Liver (tissue), 9 donors: Measurements from ENCODE around the gene TBC1D10A. TPM values are rescaled to one million over a fixed set of nuclear protein-coding genes. Genes with fewer than 3 reads are reported as not detected.

Experiments
- DNase-seq: peaks from one replicate; pipeline ENCODE4 v3.0.0-alpha.2; 2017; ENCODE audit warnings: low spot score
- H3K27ac ChIP-seq, 2 donors: one replicate each; pipeline ENCODE4 v1.7.0; 2013; ENCODE audit warnings: inconsistent platforms in 2 of 2, low read length in 2 of 2, control low read depth in 1 of 2, low read depth in 1 of 2, mild to moderate bottlenecking in 1 of 2
- H3K27me3 ChIP-seq, 4 donors: one replicate each; pipeline versions ENCODE4 v1.6.1 to v1.7.0; 2013; ENCODE audit warnings: low read length in 3 of 4, inconsistent platforms in 1 of 4, mild to moderate bottlenecking in 1 of 4, moderate library complexity in 1 of 4; ENCODE audit not compliant: control insufficient read depth in 4 of 4, insufficient read depth in 4 of 4
- H3K36me3 ChIP-seq, 4 donors: one replicate each; pipeline versions ENCODE4 v1.6.1 to v1.7.0; 2013; ENCODE audit warnings: low read length in 3 of 4, mild to moderate bottlenecking in 3 of 4, low read depth in 1 of 4, moderate library complexity in 1 of 4; ENCODE audit not compliant: control insufficient read depth in 4 of 4, insufficient read depth in 3 of 4
- H3K4me1 ChIP-seq, 4 donors: one replicate each; pipeline versions ENCODE4 v1.6.1 to v1.7.0; 2013; ENCODE audit warnings: low read length in 3 of 4, mild to moderate bottlenecking in 3 of 4, moderate library complexity in 1 of 4; ENCODE audit not compliant: control insufficient read depth in 4 of 4, insufficient read depth in 4 of 4
- H3K4me3 ChIP-seq, 3 donors: one replicate each; pipeline versions ENCODE4 v1.6.1 to v1.7.0; 2013; ENCODE audit warnings: low read length in 3 of 3, control low read depth in 1 of 3, low read depth in 1 of 3, mild to moderate bottlenecking in 1 of 3
- H3K9ac ChIP-seq, 2 donors: one replicate each; pipeline ENCODE4 v1.7.0; 2013; ENCODE audit warnings: low read length in 2 of 2, mild to moderate bottlenecking in 2 of 2, moderate library complexity in 2 of 2, control low read depth in 1 of 2, low read depth in 1 of 2
- H3K9me3 ChIP-seq, 4 donors: one replicate each; pipeline versions ENCODE4 v1.6.1 to v1.7.0; 2013; ENCODE audit warnings: low read length in 3 of 4; ENCODE audit not compliant: control insufficient read depth in 4 of 4
- EGR1 ChIP-seq, 2 donors: IDR thresholded peaks; 2 replicates each; pipeline ENCODE4 v1.6.1; 2016 to 2018; ENCODE audit warnings: antibody characterized with exemption in 2 of 2, low read depth in 2 of 2
- FOXA1 ChIP-seq: IDR thresholded peaks from 2 replicates; pipeline ENCODE4 v1.6.1; 2016; ENCODE audit warnings: antibody characterized with exemption
- FOXA2 ChIP-seq: IDR thresholded peaks from 2 replicates; pipeline ENCODE4 v1.6.1; 2016; ENCODE audit warnings: antibody characterized with exemption
- GABPA ChIP-seq, 2 donors: IDR thresholded peaks in 1 of 2; conservative IDR thresholded peaks in 1 of 2; 2 replicates each; pipeline ENCODE4 v1.6.1; 2016; ENCODE audit warnings: antibody characterized with exemption in 2 of 2, mild to moderate bottlenecking in 1 of 2, moderate library complexity in 1 of 2
- HNF4A ChIP-seq, 2 donors: conservative IDR thresholded peaks; 2 replicates each; pipeline ENCODE4 v1.6.1; 2016; ENCODE audit warnings: antibody characterized with exemption in 2 of 2, mild to moderate bottlenecking in 2 of 2
- HNF4G ChIP-seq: IDR thresholded peaks from 2 replicates; pipeline ENCODE4 v1.6.1; 2016; ENCODE audit warnings: antibody characterized with exemption
- JUND ChIP-seq, 2 donors: IDR thresholded peaks; 2 replicates each; pipeline ENCODE4 v1.6.1; 2016; ENCODE audit warnings: antibody characterized with exemption in 2 of 2
- NR2F2 ChIP-seq: IDR thresholded peaks from 2 replicates; pipeline ENCODE4 v1.6.1; 2016; ENCODE audit warnings: antibody characterized with exemption
- RAD21 ChIP-seq, 2 donors: IDR thresholded peaks; 2 replicates each; pipeline ENCODE4 v1.6.1; 2016; ENCODE audit warnings: antibody characterized with exemption in 2 of 2, mild to moderate bottlenecking in 2 of 2
- RXRA ChIP-seq, 2 donors: IDR thresholded peaks; 2 replicates each; pipeline ENCODE4 v1.6.1; 2017 to 2018; ENCODE audit warnings: antibody characterized with exemption in 2 of 2, mild to moderate bottlenecking in 1 of 2
- SP1 ChIP-seq: IDR thresholded peaks from 2 replicates; pipeline ENCODE4 v1.6.1; 2018; ENCODE audit warnings: antibody characterized with exemption, mild to moderate bottlenecking
- TAF1 ChIP-seq: conservative IDR thresholded peaks from 2 replicates; pipeline ENCODE4 v1.6.1; 2016; ENCODE audit warnings: antibody characterized with exemption, mild to moderate bottlenecking
- YY1 ChIP-seq: IDR thresholded peaks from 2 replicates; pipeline ENCODE4 v1.6.1; 2016; ENCODE audit warnings: antibody characterized with exemption, mild to moderate bottlenecking
- WGBS: extraction: QIAGEN DNeasy Blood & Tissue Kit; methylation state at CpG from one replicate; pipeline ENCODE4 v1.1.7; 2013; 5-methylcytosine and 5-hydroxymethylcytosine counted together
- polyA plus RNA-seq, 2 donors: library from polyadenylated mRNA; stranded (reverse) in 1 of 2; unstranded in 1 of 2; fragments of 200-250 nt in 1 of 2; fragments of >200 nt in 1 of 2; fragmentation: Nextera tagmentation in 1 of 2; extraction: Ambion mirVana in 1 of 2; gene quantifications; one replicate each; pipeline versions ENCODE4 v1.2.1 to v1.2.3, GENCODE V29; 2013 to 2015
- total RNA-seq, 2 donors: library from RNA; depleted of rRNA; stranded (reverse); fragments of >200 nt; gene quantifications; one replicate each; pipeline ENCODE4 v1.2.3, GENCODE V29; 2014
- TF ChIP-seq, protein P1 (sequence below): IDR thresholded peaks from 2 replicates; pipeline ENCODE4 v1.6.1; 2016; ENCODE audit warnings: antibody characterized with exemption
- TF ChIP-seq, protein P2 (sequence below): IDR thresholded peaks from 2 replicates; pipeline ENCODE4 v1.6.1; 2016; ENCODE audit warnings: antibody characterized with exemption, mild to moderate bottlenecking
- TF ChIP-seq, protein P3 (sequence below): IDR thresholded peaks from 2 replicates; pipeline ENCODE4 v1.6.1; 2016; ENCODE audit warnings: antibody characterized with exemption
- TF ChIP-seq, protein P4 (sequence below): IDR thresholded peaks from 2 replicates; pipeline ENCODE4 v1.6.1; 2016; ENCODE audit warnings: antibody characterized with exemption
- donor health status: healthy.
- donor health status: healthy.
- donor health status: healthy.
- donor health status: healthy.
- donor health status: healthy.

The TBC1D10A gene
- total and polyA plus RNA-seq, 4 donors, result 3.6 to 9.2 (median 8.2) TPM

DNA sequence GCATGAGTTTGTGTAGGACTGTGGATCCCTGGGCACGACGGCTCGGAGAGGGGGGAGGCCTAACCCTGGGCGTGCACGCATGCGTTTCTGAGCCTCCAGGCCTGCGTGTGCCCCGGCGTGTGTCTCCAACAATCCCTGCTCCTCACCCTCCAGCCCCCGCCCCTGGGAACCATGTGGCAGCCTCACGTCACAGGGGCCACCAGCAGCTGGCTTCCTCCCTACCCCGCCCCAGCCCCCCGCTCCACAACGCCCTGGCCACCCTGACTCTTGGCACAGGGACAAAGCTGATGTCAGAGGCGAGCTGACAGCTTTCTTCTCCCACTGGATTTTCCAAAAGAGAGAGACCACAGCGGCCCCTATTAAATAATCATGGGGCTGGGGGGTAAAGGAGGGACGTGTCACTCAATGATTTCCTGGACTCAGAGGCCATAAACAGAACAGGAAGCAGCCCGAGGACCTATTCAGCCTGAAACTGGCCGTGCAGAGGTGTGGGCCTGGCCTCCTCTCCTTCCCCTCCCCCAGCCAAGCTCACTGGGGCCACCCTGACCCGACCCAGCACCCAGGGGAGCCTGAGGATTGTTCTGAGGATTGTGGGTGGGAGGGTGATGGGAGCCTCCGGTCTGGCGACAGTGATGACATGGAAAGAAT, 73.4 kb downstream of the TBC1D10A start:
- Histone ChIP-seq H3K27me3 (no peaks in the 10 kb centered on the region), H3K9me3 (no peaks in the 10 kb centered on the region), H3K36me3 (no peaks in the 10 kb centered on the region), H3K27ac (peak overlapping the region in 1 of 2 donors; percentile 45), H3K4me1 (peaks cover 0 to 7% (median 4%) of the 10 kb centered on the region in 4 donors), H3K9ac (no peak overlapping the region), H3K4me3 (no peak overlapping the region)
- DNase-seq, result no peak
- TF ChIP-seq NR2F2, result no peak
- TF ChIP-seq SP1, result no peak
- TF ChIP-seq, protein P1, sequence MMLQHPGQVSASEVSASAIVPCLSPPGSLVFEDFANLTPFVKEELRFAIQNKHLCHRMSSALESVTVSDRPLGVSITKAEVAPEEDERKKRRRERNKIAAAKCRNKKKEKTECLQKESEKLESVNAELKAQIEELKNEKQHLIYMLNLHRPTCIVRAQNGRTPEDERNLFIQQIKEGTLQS, result no peak
- TF ChIP-seq JUND (IDR thresholded peaks at IDR 0.05), result no peak
- no peak for TF ChIP-seq GABPA (IDR thresholded peaks at IDR 0.05 in 1 of 2, conservative IDR thresholded peaks at IDR 0.05 in 1 of 2)
- TF ChIP-seq, protein P2, sequence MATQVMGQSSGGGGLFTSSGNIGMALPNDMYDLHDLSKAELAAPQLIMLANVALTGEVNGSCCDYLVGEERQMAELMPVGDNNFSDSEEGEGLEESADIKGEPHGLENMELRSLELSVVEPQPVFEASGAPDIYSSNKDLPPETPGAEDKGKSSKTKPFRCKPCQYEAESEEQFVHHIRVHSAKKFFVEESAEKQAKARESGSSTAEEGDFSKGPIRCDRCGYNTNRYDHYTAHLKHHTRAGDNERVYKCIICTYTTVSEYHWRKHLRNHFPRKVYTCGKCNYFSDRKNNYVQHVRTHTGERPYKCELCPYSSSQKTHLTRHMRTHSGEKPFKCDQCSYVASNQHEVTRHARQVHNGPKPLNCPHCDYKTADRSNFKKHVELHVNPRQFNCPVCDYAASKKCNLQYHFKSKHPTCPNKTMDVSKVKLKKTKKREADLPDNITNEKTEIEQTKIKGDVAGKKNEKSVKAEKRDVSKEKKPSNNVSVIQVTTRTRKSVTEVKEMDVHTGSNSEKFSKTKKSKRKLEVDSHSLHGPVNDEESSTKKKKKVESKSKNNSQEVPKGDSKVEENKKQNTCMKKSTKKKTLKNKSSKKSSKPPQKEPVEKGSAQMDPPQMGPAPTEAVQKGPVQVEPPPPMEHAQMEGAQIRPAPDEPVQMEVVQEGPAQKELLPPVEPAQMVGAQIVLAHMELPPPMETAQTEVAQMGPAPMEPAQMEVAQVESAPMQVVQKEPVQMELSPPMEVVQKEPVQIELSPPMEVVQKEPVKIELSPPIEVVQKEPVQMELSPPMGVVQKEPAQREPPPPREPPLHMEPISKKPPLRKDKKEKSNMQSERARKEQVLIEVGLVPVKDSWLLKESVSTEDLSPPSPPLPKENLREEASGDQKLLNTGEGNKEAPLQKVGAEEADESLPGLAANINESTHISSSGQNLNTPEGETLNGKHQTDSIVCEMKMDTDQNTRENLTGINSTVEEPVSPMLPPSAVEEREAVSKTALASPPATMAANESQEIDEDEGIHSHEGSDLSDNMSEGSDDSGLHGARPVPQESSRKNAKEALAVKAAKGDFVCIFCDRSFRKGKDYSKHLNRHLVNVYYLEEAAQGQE, result no peak
- no peak for TF ChIP-seq HNF4G
- TF ChIP-seq YY1, result no peak
- WGBS, result 57% methylated on average over 22 of the region's 22 CpGs

DNA sequence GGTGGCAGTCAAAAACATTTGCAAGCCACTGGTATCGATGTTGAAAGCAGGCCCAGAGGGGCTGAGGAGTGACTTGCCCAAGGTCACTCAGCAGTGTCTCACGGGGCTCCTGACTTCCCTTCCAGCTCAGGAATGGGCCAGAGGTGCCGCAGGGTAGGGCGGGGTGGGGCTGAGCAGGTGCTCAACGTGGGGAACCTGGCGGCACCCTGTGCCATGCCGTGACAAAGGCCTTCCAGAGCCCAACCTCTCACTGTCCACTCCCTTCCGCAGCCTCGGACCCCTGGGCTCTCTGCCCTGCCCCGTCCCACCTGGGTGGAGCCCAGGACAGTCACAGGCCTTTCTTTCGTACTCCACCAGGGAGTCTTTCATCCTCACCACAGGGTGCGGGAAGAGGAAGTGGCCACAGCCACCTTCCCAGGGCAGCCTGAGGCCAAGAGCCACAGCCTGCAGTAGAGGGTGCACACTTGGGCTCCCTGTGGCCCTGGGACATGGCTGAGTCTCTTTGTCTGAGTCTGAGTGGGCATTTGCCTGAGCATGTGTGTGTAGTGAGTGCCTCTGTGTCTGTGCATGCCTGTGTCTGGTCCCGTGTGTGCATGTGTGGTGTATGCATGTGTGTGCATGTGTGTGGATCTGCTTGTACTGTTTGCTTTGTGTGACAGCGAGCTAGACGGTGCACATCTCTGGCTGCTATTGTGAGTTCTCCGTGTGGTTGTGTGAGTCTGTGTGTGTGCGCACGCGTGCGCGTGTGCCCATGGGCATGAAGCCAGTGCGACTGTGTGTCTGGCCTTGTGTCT, 74.1 kb downstream of the TBC1D10A start:
- Histone ChIP-seq H3K9me3 (no peaks in the 10 kb centered on the region), H3K27ac (peak overlapping the region in 1 of 2 donors; percentile 45), H3K36me3 (no peaks in the 10 kb centered on the region), H3K27me3 (no peaks in the 10 kb centered on the region), H3K4me3 (no peak overlapping the region), H3K4me1 (peaks cover 0 to 7% (median 4%) of the 10 kb centered on the region in 4 donors), H3K9ac (no peak overlapping the region)
- no peak for TF ChIP-seq EGR1 (IDR thresholded peaks at IDR 0.05; ENCODE audit: low read depth in 2 of 2)
- no peak for TF ChIP-seq FOXA2
- no peak for TF ChIP-seq RAD21 (IDR thresholded peaks at IDR 0.05)
- TF ChIP-seq YY1, result no peak
- TF ChIP-seq TAF1, result no peak
- no peak for TF ChIP-seq GABPA (IDR thresholded peaks at IDR 0.05 in 1 of 2, conservative IDR thresholded peaks at IDR 0.05 in 1 of 2)
- no peak for TF ChIP-seq RXRA (IDR thresholded peaks at IDR 0.05)
- WGBS, result 78% methylated on average over 22 of the region's 22 CpGs
- DNase-seq, result no peak

DNA sequence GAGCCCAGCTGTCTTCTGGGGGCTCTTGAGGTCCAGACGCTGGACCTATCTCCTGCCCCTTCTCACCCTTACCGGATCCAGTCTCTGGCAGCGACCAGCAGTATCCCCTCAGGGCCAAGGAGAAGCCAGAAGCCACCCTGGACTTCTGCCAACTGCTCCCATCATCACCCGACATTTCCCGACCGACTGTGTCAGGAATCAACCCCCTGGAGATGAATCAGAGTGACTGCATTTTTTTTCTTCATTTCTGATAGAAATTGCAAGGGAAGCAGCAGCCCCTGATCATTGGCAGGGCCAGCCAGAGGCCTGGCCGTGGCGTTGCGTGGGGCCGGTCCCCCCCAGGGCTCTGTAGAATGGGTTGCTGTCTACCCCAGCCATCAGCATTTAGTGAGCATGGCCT, 75.0 kb downstream of the TBC1D10A start:
- Histone ChIP-seq H3K36me3 (no peaks in the 10 kb centered on the region), H3K9me3 (no peaks in the 10 kb centered on the region), H3K27me3 (peaks cover 0 to 7% (median 0%) of the 10 kb centered on the region in 4 donors), H3K9ac (no peak overlapping the region), H3K27ac (no peak overlapping the region), H3K4me3 (no peak overlapping the region), H3K4me1 (peaks cover 2 to 14% (median 5%) of the 10 kb centered on the region in 4 donors)
- no peak for DNase-seq
- TF ChIP-seq EGR1 (IDR thresholded peaks at IDR 0.05; ENCODE audit: low read depth in 2 of 2), result no peak
- TF ChIP-seq HNF4A (conservative IDR thresholded peaks at IDR 0.05), result no peak
- TF ChIP-seq JUND (IDR thresholded peaks at IDR 0.05), result no peak
- TF ChIP-seq, protein P1, result no peak
- no peak for TF ChIP-seq RXRA (IDR thresholded peaks at IDR 0.05)
- TF ChIP-seq, protein P3, sequence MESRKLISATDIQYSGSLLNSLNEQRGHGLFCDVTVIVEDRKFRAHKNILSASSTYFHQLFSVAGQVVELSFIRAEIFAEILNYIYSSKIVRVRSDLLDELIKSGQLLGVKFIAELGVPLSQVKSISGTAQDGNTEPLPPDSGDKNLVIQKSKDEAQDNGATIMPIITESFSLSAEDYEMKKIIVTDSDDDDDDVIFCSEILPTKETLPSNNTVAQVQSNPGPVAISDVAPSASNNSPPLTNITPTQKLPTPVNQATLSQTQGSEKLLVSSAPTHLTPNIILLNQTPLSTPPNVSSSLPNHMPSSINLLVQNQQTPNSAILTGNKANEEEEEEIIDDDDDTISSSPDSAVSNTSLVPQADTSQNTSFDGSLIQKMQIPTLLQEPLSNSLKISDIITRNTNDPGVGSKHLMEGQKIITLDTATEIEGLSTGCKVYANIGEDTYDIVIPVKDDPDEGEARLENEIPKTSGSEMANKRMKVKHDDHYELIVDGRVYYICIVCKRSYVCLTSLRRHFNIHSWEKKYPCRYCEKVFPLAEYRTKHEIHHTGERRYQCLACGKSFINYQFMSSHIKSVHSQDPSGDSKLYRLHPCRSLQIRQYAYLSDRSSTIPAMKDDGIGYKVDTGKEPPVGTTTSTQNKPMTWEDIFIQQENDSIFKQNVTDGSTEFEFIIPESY, result no peak
- TF ChIP-seq SP1, result no peak
- TF ChIP-seq, protein P4, sequence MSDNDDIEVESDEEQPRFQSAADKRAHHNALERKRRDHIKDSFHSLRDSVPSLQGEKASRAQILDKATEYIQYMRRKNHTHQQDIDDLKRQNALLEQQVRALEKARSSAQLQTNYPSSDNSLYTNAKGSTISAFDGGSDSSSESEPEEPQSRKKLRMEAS, result no peak
- TF ChIP-seq FOXA1, result no peak
- TF ChIP-seq TAF1, result no peak
- TF ChIP-seq RAD21 (IDR thresholded peaks at IDR 0.05), result no peak
- no peak for TF ChIP-seq GABPA (IDR thresholded peaks at IDR 0.05 in 1 of 2, conservative IDR thresholded peaks at IDR 0.05 in 1 of 2)
- TF ChIP-seq FOXA2, result no peak
- 86% methylated on average over 10 of the region's 10 CpGs for WGBS
